ENCODE data around the gene LMX1A.

Gene LMX1A

DNA sequence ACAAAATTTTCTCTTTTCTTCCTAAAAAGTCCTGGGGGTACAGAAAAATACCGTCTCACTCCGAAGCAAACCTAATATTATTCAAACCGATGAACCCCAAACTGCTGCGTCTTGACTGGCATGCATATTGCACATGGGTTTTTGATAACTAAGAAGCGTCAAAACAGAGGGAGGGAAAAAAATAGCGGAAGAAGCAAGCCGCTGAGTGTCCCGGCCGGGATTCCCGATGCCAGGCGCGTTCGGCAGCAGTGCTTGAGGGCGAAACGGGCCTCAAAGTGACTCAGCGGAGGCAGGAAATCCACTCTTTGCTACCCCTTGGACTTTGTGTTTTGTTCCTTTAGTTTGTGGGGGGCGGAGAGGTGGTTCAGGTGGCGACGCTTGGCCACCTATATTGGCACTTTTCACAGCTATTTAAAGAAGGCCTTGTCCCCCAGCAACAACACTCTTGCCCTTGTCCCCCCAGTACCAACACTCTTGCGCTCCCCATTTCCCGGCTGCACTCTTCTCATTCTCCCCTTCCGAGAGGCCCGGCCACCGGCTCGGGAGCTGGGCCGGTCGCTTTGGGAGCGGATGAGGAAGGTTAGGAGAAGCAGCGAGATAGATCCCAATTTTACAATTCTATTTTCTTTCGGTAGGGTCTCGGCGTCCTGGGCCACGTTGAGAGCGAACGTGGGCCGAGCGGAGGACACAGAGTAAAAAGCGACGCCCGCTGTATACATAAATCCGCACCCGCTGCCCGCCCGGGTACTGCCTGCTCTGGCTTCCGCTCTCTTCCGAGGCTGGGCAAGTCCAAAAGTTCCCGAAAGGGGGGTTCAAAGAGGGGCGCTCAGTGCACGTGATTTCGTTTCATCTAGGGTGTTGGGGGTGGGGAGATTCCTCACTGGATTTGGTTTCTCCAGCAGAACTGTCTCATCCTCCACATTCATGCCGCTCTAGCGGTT, 2.5 kb downstream of the LMX1A start:
- no peak for TF ChIP-seq CTCF (IDR thresholded peaks at IDR 0.05; ENCODE audit: insufficient read depth, low read depth, low read length, missing control alignments)
- DNase-seq (ENCODE audit: low read depth): no peak
- H3K4me3 ChIP-seq (ENCODE audit: low read length): no peak overlapping the region

DNA sequence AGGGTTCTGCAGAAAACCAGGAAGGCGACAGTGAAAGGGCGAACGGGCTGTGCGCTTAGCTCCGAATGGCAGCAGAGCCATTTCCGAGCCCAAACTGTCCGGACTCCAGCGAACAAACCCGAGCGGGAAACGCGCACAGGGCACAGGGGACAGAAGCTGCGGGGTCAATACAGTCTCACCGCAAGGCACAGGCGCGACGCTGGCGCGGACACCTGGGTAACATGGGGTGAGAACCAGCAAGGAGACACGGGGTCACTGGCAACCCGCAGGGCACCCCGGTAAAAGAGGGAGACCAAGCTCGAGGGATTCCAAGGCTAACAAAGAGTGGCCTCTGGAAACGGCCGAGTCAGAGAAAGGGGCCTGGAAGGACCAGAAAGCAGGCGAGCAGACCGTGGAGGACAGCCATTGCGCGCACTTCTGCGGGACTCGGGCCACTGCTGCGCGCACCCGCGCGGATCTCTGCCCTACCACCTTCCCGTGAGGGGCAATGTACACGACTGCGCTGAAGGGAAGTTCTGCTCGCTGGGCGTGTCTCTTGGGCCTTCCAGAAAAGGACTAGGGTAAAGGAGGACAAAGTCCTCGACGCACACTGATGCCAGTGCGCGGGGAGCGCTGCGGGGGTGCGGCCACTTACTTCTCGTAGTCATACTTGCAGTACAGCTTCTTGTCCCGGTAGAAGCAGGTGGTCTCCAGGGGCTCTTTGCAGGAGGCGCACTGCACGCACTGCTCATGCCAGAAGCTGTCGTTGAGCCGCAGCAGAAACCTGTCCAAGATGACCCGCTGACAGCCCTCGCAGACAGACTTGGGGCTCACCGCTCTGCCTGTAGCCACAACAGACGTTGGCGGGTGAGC, 3.8 kb downstream of the LMX1A start:
- no peak overlapping the region for H3K4me3 ChIP-seq (ENCODE audit: low read length)
- TF ChIP-seq CTCF (IDR thresholded peaks at IDR 0.05; ENCODE audit: insufficient read depth, low read depth, low read length, missing control alignments): no peak
- DNase-seq (ENCODE audit: low read depth): no peak

DNA sequence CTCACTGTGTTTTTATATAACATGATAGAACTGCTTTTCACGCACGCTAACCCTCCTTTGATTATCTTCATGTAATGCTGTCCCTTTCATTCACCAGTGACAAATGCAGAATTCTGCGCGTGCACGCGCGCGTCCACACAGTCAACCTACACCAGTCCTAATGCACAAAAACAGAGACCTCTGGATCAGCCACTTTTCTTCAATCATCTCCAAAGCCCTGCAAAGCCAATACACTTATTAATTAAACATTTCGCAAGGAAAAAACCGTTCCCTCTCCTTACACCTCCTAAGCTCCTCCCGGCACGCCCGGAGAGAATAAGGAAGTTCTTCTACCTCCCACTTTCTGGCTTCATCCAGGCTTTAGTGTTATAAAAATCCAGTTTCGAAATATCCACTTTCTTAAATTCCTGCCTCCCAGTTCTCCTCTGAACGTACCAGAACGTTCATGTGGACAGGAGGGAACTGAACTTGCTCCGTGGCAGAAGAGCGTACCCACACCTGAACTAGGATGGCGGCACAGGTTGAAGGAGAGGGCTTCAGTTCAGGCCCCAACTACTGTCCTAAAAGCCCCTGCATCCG, 4.6 kb downstream of the LMX1A start:
- no peak for TF ChIP-seq CTCF (IDR thresholded peaks at IDR 0.05; ENCODE audit: insufficient read depth, low read depth, low read length, missing control alignments)
- no peak for DNase-seq (ENCODE audit: low read depth)
- no peak overlapping the region for H3K4me3 ChIP-seq (ENCODE audit: low read length)

- H3K4me3 ChIP-seq (ENCODE audit: low read length): no peak overlapping the region
- no peak for TF ChIP-seq CTCF (IDR thresholded peaks at IDR 0.05; ENCODE audit: insufficient read depth, low read depth, low read length, missing control alignments)
- DNase-seq (ENCODE audit: low read depth): no peak
These were observed 5.7 kb downstream of the LMX1A start for GRCh38 chr1:165350840-165351239.

GRCh38 chr1:165345502-165345901, 11.0 kb downstream of the LMX1A start:
- TF ChIP-seq CTCF (IDR thresholded peaks at IDR 0.05; ENCODE audit: insufficient read depth, low read depth, low read length, missing control alignments): no peak

GRCh38 chr1:165344736-165345135, 11.8 kb downstream of the LMX1A start:
- TF ChIP-seq CTCF (IDR thresholded peaks at IDR 0.05; ENCODE audit: insufficient read depth, low read depth, low read length, missing control alignments): no peak
- DNase-seq (ENCODE audit: low read depth): no peak
- no peak overlapping the region for H3K4me3 ChIP-seq (ENCODE audit: low read length)

More at GRCh38 chr1:165345502-165345901, 11.0 kb downstream of the LMX1A start:
- DNase-seq (ENCODE audit: low read depth): no peak
- no peak overlapping the region for H3K4me3 ChIP-seq (ENCODE audit: low read length)
